K562 (cell line): Measurements from ENCODE around the gene KLB. TPM values are rescaled to one million over a fixed set of nuclear protein-coding genes. Genes with fewer than 3 reads are reported as not detected.

ENCODE experiments used
- ARID1B ChIP-seq: fragments of 450-650 bp; IDR thresholded peaks from 2 replicates; pipeline ENCODE4 v1.6.1; 2016; ENCODE audit warnings: antibody characterized with exemption, mild to moderate bottlenecking, inconsistent platforms
- ARNT ChIP-seq, 2 experiments: fragments of 450-650 bp; IDR thresholded peaks; 2 replicates each; pipeline ENCODE4 v1.6.1; 2016; ENCODE audit warnings: mild to moderate bottlenecking in 1 of 2
- ELF4 ChIP-seq: fragments of 450-650 bp; formaldehyde crosslinking; IDR thresholded peaks from 2 replicates; pipeline ENCODE4 v1.4.0; 2022; ENCODE audit warnings: missing genetic modification characterization
- FOXA3 ChIP-seq, 2 experiments: fragments of 450-650 bp in 1 of 2; sonication (generic) in 1 of 2; formaldehyde crosslinking; IDR thresholded peaks in 1 of 2; conservative IDR thresholded peaks in 1 of 2; 2 replicates each; pipeline versions ENCODE4 v1.4.0 to v1.8.0; 2020 to 2022; ENCODE audit warnings: mild to moderate bottlenecking in 2 of 2, missing genetic modification reagents in 1 of 2
- JUND ChIP-seq, 2 experiments: IDR thresholded peaks; 2 replicates in 1 of 2; 3 replicates in 1 of 2; pipeline ENCODE4 v1.6.1; 2011; ENCODE audit warnings: borderline replicate concordance in 2 of 2, low read depth in 2 of 2, low read length in 2 of 2, improper control_type of control experiment in 1 of 2, missing biosample characterization in 1 of 2, missing genetic modification characterization in 1 of 2, missing genetic modification reagents in 1 of 2
- KAT2B ChIP-seq: IDR thresholded peaks from one replicate; pipeline ENCODE4 v1.6.1; 2012; ENCODE audit warnings: low read depth, mild to moderate bottlenecking, control low read depth, inconsistent platforms, low read length, moderate library complexity
- LEF1 ChIP-seq: fragments of 450-650 bp; IDR thresholded peaks from 2 replicates; pipeline ENCODE4 v1.6.1; 2016; ENCODE audit warnings: mild to moderate bottlenecking
- MEIS2 ChIP-seq: fragments of 450-650 bp; IDR thresholded peaks from 2 replicates; pipeline ENCODE4 v1.6.1; 2014; ENCODE audit warnings: mild to moderate bottlenecking; ENCODE audit not compliant: partially characterized antibody
- NEUROD1 ChIP-seq: fragments of 150-350 bp; IDR thresholded peaks from 2 replicates; pipeline ENCODE4 v1.6.1; 2014; ENCODE audit warnings: borderline replicate concordance, low read length, low read depth; ENCODE audit not compliant: partially characterized antibody
- NFIC ChIP-seq: fragments of 450-650 bp; IDR thresholded peaks from 2 replicates; pipeline ENCODE4 v1.6.1; 2017; ENCODE audit warnings: mild to moderate bottlenecking, inconsistent platforms
- NUFIP1 ChIP-seq: fragments of 450-650 bp; IDR thresholded peaks from 2 replicates; pipeline ENCODE4 v1.6.1; 2018; ENCODE audit not compliant: partially characterized antibody
- RFX1 ChIP-seq: fragments of 450-650 bp; IDR thresholded peaks from 2 replicates; pipeline ENCODE4 v1.6.1; 2016; ENCODE audit warnings: mild to moderate bottlenecking, moderate library complexity
- SMAD4 ChIP-seq: fragments of 250-450 bp; sonication (Bioruptor Pico); conservative IDR thresholded peaks from 2 replicates; pipeline ENCODE4 v1.8.0; 2021; ENCODE audit warnings: inconsistent platforms, mild to moderate bottlenecking, moderate library complexity
- SREBF1 ChIP-seq: fragments of 150-350 bp; IDR thresholded peaks from 2 replicates; pipeline ENCODE4 v1.6.1; 2014; ENCODE audit warnings: antibody characterized with exemption, low read depth, low read length, borderline replicate concordance
- XRCC4 ChIP-seq: IDR thresholded peaks from one replicate; pipeline ENCODE4 v1.6.1; 2011; ENCODE audit not compliant: insufficient read depth, insufficient read length; ENCODE audit errors: extremely low read depth
- ZNF134 ChIP-seq: fragments of 250-450 bp; sonication (Bioruptor Pico); conservative IDR thresholded peaks from 2 replicates; pipeline ENCODE4 v1.4.0; 2020
- ZNF165 ChIP-seq: fragments of 250-450 bp; sonication (Bioruptor Pico); IDR thresholded peaks from 2 replicates; pipeline ENCODE4 v1.4.0; 2020; ENCODE audit warnings: borderline replicate concordance
- ZNF3 ChIP-seq: fragments of 250-450 bp; sonication (Bioruptor Pico); IDR thresholded peaks from 2 replicates; pipeline ENCODE4 v1.5.0; 2021; ENCODE audit warnings: mild to moderate bottlenecking, moderate library complexity
- ZNF384 ChIP-seq: IDR thresholded peaks from 2 replicates; pipeline ENCODE4 v1.6.1; 2012; ENCODE audit warnings: low read depth, low read length, improper control_type of control experiment
- ZNF75A ChIP-seq: fragments of 450-650 bp; formaldehyde crosslinking; IDR thresholded peaks from 2 replicates; pipeline ENCODE4 v1.4.0; 2020; ENCODE audit warnings: mild to moderate bottlenecking
- polyA plus RNA-seq, 8 experiments: library from polyadenylated mRNA; depleted of rRNA in 4 of 8; stranded (reverse) in 5 of 8; unstranded in 3 of 8; fragments of >200 nt; fragmentation: Nextera tagmentation in 2 of 8; fragmentation: Illumina TruSeq in 1 of 8; extraction: Ambion mirVana in 2 of 8; extraction: Trizol in 1 of 8; gene quantifications; 2 replicates each; pipeline versions ENCODE4 v1.2.1 to v1.2.3, GENCODE V29; 2011 to 2014; ENCODE audit warnings: inconsistent platforms in 1 of 8, missing spikeins in 1 of 8
- total RNA-seq, 7 experiments: library from RNA; depleted of rRNA in 6 of 7; stranded (reverse); fragments of >200 nt in 6 of 7; fragmentation: Illumina TruSeq in 2 of 7; extraction: Trizol in 2 of 7; gene quantifications; 2 replicates each; pipeline versions ENCODE4 v1.2.1 to v1.2.3, GENCODE V29; 2011 to 2021; ENCODE audit warnings: low replicate concordance in 1 of 7
- TF ChIP-seq, protein P1 (sequence below): fragments of 250-450 bp; sonication (Bioruptor Pico); IDR thresholded peaks from 2 replicates; pipeline ENCODE4 v1.6.1; 2021; ENCODE audit warnings: mild to moderate bottlenecking
- TF ChIP-seq, protein P2 (sequence below), 2 experiments: IDR thresholded peaks in 1 of 2; conservative IDR thresholded peaks in 1 of 2; 2 replicates each; pipeline ENCODE4 v1.6.1; 2016; ENCODE audit warnings: low read depth in 2 of 2, mild to moderate bottlenecking in 1 of 2, missing compliant biosample characterization in 1 of 2, missing genetic modification characterization in 1 of 2, moderate library complexity in 1 of 2
- TF ChIP-seq, protein P3 (sequence below): IDR thresholded peaks from 3 replicates; pipeline ENCODE4 v1.6.1; 2011; ENCODE audit warnings: borderline replicate concordance, mild to moderate bottlenecking, moderate library complexity; ENCODE audit not compliant: insufficient read length; ENCODE audit errors: extremely low read depth

KLB gene
- total and polyA plus RNA-seq, 9 of the 15 experiments (the other 6 are each of a cell fraction or from before 2014, with no cell fraction given), result 0.04 to 0.13 TPM; not detected in 7

DNA sequence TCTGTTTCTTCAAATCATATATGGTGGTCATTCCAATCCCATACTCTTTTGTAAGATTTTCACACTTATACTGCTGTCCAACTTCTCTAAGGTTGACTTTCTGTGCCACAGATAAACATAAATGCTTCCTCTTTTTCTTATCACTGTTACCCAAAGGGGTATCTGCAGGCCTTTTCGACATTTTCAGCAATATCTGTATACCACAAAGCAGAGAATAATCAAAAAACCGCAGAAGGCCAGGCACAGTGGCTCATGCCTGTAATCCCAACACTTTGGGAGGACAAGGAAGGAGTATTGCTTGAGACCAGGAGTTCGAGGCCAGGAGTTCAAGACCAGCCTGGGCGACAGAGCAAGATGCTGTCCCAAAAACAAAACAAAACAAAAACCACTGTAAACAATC, 37.4 kb upstream of the KLB start (continued):
- TF ChIP-seq ZNF75A (CRISPR knock-in tag), result 0 out of 2 replicates have a peak, but pooled peaks have one; percentile 8
- TF ChIP-seq RFX1, result no peak
- TF ChIP-seq ELF4 (CRISPR knock-in tag), result 0 out of 2 replicates have a peak, but pooled peaks have one; percentile 40
- TF ChIP-seq LEF1, result peak; percentile 32; the same call in 1 of the 2 replicates
- TF ChIP-seq JUND (IDR thresholded peaks at IDR 0.05; ENCODE audit: borderline replicate concordance, low read depth, low read length), result 0 out of 2 replicates have a peak, but pooled peaks have one; percentile 12
- no peak; the same call in 2 of the 3 replicates for TF ChIP-seq JUND (tag; IDR thresholded peaks at IDR 0.05; ENCODE audit: borderline replicate concordance, low read depth, low read length)
- TF ChIP-seq NFIC, result peak; percentile 59
- no peak for TF ChIP-seq NUFIP1
- TF ChIP-seq KAT2B, result no peak
- no peak for TF ChIP-seq XRCC4
- TF ChIP-seq, protein P1, sequence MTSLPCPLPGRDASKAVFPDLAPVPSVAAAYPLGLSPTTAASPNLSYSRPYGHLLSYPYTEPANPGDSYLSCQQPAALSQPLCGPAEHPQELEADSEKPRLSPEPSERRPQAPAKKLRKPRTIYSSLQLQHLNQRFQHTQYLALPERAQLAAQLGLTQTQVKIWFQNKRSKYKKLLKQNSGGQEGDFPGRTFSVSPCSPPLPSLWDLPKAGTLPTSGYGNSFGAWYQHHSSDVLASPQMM, result no peak
- peak; percentile 12 for TF ChIP-seq NEUROD1
- TF ChIP-seq ZNF134 (CRISPR knock-in tag), result 0 out of 2 replicates have a peak, but pooled peaks have one; percentile 25
- 0 out of 4 replicates have a peak, but pooled peaks of 1 of the 2 experiments have one; percentile 43 for TF ChIP-seq FOXA3 (CRISPR knock-in tag; conservative IDR thresholded peaks at IDR 0.05 in 1 of 2, IDR thresholded peaks at IDR 0.05 in 1 of 2)
- TF ChIP-seq ZNF3, result no peak
- TF ChIP-seq MEIS2, result peak; percentile 61
- no peak for TF ChIP-seq SREBF1
- peak; percentile 93 for TF ChIP-seq ARID1B
- no peak for TF ChIP-seq ZNF165 (CRISPR knock-in tag)
- 0 out of 4 replicates have a peak, but pooled peaks of 1 of the 2 experiments have one; percentile 48 for TF ChIP-seq ARNT (IDR thresholded peaks at IDR 0.05)
- TF ChIP-seq ZNF384, result no peak
- TF ChIP-seq, protein P2, sequence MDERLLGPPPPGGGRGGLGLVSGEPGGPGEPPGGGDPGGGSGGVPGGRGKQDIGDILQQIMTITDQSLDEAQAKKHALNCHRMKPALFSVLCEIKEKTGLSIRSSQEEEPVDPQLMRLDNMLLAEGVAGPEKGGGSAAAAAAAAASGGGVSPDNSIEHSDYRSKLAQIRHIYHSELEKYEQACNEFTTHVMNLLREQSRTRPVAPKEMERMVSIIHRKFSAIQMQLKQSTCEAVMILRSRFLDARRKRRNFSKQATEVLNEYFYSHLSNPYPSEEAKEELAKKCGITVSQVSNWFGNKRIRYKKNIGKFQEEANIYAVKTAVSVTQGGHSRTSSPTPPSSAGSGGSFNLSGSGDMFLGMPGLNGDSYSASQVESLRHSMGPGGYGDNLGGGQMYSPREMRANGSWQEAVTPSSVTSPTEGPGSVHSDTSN (CRISPR knock-in tag; IDR thresholded peaks at IDR 0.05; ENCODE audit: low read depth), result no peak
- TF ChIP-seq, protein P2 (tag; conservative IDR thresholded peaks at IDR 0.05; ENCODE audit: low read depth), result 0 out of 2 replicates have a peak, but pooled peaks have one; percentile 25
- TF ChIP-seq, protein P3, sequence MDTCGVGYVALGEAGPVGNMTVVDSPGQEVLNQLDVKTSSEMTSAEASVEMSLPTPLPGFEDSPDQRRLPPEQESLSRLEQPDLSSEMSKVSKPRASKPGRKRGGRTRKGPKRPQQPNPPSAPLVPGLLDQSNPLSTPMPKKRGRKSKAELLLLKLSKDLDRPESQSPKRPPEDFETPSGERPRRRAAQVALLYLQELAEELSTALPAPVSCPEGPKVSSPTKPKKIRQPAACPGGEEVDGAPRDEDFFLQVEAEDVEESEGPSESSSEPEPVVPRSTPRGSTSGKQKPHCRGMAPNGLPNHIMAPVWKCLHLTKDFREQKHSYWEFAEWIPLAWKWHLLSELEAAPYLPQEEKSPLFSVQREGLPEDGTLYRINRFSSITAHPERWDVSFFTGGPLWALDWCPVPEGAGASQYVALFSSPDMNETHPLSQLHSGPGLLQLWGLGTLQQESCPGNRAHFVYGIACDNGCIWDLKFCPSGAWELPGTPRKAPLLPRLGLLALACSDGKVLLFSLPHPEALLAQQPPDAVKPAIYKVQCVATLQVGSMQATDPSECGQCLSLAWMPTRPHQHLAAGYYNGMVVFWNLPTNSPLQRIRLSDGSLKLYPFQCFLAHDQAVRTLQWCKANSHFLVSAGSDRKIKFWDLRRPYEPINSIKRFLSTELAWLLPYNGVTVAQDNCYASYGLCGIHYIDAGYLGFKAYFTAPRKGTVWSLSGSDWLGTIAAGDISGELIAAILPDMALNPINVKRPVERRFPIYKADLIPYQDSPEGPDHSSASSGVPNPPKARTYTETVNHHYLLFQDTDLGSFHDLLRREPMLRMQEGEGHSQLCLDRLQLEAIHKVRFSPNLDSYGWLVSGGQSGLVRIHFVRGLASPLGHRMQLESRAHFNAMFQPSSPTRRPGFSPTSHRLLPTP, result peak; percentile 67
- peak; percentile 66 for TF ChIP-seq SMAD4 (CRISPR knock-in tag)
